GM18520 (cell line): ENCODE measurements around the gene LZTS2.
"Not testable (repeated sequence)": the region's sequence is repeated elsewhere in the genome, so short reads cannot be mapped to it uniquely, and the experiment has no call there.

ENCODE experiments used
- ATAC-seq: cut with Tn5 transposase; IDR thresholded peaks from one replicate; pipeline ENCODE4 v1.9.1; 2021; ENCODE audit not compliant: unreplicated experiment

LZTS2 gene

DNA sequence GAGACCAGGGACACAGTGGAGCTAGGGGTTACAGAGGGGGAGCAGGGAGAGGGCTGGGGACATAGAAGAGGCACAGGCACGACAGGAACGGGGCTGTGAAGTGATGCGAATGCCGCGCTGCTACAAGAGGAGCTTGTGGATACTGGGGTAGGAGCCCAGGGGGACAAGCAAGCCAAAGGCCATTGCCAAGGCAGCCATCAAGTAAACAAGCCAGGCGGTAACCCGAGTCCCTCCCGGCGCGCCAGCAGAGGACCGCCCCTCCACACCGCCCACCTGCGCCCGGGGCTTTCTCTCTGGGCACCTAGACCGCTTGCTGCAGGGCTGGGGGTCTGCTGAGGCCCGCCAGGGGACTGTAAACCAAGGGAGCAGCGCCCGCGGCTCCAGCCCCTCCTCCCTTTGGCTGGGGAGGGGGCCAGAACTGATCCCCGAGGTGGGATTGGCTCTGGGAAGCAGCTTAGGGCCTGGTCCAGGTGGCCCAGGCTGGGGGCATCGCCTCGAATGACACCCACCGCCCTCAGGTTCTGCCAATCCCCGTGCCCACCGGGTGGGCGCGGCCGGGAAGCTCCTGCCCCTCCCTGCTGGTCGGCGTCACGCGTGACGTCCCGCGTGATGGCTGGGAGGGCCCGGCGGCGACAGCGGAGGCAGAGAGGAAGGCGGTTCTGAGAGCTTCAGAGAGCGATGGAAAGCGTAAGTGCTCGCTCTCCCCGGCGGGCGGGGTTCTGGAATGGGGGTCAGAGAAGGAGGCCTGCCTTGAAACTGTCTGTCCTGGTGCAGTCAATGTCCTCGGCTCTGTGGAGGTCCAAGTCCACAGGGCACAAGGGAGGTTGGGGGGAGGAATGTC, 32.4 kb downstream of the LZTS2 start:
- no peak for ATAC-seq

DNA sequence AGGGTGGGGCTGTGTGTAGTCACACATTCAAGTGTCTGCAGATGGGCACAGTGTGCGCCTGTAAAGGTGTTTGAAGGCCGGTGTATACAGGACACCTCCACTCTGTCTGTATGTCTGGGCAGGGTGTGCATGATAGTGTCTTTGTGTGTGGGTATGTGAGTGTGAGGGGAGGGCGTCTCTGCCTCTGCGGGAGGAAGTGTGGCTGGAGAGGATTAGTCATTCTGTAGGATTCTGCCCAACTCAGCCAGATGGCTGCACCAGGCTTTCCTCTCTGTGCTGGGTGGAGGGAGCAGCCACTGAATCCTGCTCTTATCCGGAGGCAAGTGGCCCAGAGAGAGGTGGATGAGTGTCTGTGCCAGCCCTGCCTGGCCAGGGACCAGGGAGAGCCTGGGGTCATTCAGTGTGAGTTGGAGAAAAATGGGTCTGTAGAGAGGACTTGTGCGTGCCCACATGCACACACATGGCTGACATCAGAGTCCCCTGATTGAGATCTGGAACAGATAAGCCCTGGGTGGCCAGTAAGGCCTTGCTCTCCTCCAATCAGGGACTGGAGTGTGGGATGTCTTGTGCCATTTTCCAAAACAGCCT, 33.1 kb downstream of the LZTS2 start:
- ATAC-seq: no peak

DNA sequence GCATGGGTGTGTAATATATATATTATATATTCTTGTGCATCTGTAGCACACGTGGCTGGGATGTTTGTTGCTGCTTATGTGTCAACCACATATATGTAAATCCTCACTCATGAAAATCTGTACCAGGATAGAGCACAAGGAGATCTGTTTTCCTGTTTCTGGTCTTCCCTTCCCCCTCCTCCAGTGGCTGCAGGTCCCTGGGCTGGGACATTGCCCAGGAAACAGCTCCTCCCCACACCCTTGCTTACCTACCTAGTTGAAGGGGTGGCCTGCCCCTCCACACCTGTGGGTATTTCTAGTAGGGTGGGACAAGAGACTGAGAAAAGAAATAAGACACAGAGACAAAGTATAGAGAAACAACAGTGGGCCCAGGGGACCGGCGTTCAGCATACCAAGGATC, 33.7 kb downstream of the LZTS2 start:
- ATAC-seq: no peak

DNA sequence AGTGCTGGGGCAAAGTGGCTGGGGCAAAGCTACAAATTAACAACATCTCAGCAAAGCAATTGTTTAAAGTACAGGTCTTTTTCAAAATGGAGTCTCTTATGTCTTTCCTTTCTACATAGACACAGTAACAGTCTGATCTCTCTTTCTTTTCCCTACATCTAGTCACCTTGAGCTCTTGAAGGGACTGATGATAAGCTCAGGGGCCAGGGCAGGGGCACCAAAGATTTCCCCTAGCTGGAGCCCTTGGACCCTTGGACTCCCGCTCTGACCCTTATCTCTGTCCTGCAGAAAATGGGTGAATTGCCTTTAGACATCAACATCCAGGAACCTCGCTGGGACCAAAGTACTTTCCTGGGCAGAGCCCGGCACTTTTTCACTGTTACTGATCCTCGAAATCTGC, 34.8 kb downstream of the LZTS2 start:
- not testable (repeated sequence) for ATAC-seq

DNA sequence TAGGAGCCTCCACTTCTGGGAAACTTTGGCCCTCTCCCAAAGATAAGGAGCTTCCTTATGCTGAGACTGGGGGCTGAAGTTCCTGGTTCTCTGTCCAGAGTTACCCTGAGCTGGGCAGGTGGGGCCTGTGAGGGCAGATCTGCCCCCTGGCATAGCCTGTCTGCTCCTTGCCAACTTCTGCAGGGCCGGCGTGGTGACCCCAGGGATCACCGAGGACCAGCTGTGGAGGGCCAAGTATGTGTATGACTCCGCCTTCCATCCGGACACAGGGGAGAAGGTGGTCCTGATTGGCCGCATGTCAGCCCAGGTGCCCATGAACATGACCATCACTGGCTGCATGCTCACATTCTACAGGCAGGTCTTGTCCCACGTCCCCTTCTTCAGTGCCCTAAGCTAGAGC, 35.7 kb downstream of the LZTS2 start:
- ATAC-seq: no peak

DNA sequence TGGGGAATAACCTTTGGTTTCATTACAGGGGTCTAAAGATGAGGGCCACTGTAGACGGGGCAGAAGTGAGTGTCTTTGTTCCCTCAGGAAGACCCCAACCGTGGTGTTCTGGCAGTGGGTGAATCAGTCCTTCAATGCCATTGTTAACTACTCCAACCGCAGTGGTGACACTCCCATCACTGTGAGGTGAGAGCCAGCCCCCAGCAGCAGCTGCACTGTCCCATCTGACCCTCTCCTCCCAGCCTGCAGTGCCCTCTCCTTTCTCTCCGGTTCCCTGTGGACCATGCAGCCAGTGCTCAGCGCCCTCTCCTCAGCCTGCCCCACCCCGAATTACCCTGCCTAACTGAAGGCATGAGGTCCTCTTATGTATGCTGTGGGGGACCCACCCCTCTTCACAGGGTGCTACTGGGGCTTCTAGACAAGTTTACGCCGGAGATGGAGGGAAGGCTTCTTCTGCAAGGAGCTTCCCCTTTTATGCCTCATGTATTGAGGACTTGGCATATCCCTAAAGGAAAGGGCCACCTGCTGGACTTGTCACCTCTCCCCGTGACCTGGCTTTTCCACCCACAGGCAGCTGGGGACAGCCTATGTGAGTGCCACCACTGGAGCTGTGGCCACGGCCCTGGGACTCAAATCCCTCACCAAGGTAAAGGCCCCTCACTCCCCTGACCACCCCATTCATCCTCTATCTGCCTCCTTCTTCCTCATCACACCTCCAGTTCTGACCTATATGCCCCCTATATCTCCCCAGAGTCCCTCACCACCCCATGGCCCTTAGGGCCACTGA, 36.5 kb downstream of the LZTS2 start:
- no peak for ATAC-seq

DNA sequence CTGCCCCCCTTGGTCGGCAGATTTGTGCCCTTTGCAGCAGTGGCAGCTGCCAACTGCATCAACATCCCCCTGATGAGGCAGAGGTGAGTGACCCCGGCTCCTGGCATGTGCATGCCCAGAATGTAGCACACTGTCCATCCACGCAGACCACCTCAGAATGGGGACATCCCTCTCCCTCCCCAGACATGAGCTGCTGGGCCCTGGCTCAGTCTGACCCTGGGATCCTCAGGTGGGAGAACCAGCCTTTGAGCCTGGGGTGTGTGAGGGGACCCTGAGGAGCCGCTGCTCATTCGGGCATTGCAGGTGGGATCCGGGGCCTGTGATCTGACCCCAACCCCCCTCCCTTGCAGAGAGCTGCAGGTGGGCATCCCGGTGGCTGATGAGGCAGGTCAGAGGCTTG, 37.1 kb downstream of the LZTS2 start:
- ATAC-seq: no peak

DNA sequence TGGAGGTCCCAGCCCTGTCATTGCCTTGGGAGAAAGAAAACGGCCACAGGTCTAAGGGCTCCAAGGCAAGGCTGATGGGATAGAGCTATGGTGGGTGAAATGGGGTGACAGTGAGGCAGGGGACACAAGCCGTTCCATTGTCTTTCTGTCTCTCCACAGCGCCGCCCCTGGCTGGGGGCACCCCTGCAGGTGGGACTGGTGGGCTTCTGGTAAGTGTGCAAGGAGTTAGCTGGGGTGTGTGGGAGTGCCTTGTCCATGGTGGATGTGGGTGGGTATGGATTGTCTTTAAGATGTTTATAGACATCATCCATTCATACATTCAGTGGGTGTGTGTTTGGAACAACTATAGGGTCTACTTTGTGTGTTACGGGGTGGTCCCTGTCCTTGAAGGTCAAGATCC, 38.9 kb downstream of the LZTS2 start:
- ATAC-seq: no peak

DNA sequence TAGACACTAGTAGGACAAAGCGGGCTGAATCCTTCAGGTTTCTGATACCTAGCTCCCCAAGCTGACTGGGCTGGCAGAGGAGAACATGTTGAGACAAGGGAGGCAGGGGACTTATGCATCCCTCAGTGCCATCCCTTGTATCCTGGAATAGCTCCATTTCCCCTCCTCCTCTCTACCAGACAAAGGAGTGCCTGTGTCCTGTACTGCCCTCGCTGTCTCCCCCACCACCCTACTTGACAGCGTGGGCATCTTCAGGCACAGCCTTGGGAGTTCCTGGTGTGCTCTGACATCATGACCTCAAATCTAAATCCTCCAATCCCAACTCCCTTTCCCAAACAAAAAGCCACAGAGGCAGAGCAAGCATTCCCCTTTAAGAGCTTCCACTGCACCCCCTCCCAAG, 40.5 kb downstream of the LZTS2 start:
- ATAC-seq: no peak

DNA sequence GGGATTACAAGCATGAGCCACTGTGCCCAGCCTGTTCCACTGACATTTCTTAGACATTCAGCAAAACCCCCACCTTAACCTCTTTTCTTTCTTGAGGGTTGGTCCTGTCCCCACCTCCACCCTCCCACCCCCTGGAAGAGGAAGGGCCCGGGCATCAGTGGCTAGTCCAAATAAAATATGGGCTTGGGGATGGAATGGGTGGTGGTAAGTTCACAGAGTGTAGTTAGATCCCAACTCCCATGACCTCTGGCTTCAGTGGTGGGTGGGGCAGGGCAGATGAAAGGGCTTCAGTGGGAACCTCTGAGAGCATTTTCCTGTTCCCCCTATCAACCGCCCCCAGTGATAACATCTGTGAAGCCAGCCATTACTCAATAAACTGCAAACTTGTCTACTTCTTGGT, 41.2 kb downstream of the LZTS2 start:
- ATAC-seq: no peak

DNA sequence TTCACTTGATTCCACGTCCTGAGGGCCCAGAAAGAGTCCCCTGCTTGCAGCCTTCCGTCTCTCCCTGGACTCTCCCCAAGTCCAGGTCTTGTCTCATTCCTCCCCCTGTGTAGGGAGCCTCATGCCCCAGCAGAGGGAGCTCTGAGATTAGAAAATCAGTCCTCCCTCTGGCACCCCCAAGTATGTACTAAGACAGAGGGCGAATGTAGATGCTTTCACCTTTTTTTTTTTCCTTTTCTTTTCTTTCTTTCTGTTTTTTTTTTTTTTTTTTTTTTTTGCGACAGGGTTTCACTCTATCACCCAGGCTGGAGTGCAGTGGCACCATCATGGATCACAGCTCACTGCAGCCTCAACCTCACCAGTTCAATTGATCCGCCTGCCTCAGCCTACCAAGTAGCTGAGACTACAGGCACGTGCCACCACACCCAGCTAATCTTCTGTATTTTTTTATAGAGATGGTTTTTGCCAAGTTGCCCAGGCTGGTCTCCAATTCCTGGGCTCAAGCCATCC, 41.7 kb downstream of the LZTS2 start:
- peak; percentile 74 for ATAC-seq

DNA sequence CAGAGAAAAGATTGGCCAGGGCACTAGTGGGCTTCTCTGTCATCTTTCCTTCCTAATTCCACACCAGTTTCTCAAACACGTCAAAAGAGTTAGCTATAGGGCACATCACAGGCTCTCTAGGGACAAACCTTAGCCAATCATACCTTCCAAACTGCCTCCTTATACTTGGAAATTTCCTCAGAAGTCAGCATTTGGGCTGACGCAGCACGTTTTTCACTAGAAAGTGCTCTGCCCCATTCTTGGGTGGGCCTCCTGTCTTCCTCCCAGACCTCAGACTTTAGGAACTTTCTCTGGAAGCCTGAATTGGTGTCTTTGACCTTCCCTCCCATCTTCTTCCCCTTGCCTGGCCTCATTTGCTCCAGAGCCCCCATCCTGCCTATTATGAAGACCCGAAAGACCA, 42.5 kb downstream of the LZTS2 start:
- no peak for ATAC-seq

DNA sequence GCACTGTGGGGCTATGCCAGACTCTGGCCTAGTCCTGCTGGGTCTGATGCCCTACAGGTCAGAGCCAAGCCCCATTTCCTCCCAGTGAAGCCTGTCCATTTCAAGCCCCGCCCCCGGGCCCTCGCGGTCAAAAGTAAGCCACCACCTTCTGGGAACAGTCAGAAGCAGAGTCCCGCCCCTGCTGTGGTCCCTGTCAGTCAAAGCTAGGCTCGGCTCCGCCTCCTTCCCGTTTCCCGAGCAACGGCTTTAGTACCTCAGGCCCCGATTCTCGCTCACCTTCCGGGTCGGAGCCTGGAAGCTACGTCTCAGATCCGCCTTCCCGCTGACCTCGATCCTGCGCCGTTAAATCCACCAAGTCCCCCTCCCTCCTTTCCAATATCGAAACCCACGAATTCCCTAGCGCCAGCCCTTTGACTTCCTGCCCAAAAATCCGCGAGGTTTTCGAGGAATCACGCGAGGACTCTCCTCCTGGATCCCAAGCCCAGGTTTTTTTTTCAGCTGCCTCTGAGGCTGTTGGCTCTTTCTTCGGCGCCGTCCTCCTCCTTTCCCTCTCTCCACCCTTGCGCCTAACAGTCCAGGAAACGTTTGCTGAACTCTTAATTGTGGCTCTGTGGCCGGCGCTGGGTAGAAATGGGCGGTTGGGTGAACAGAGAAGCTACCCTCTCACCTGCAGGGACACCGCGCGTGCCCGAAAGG, 43.2 kb downstream of the LZTS2 start:
- peak; percentile 82 for ATAC-seq

DNA sequence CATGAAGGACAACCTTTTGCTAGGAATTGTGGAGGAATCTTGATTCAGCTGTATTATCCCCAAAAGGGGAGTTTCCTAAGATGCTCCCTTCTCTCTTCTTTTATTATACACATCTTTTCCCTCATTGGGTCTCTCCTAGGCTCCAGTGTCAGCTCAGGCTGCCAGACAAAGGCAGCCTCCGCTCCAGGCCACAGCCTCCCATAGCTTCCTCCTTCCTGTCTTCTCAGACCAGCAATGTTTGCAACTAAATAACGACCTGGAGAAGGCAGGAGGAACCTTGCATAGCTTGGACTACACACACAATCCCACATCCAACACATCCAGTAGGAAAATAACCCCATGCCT, 43.7 kb downstream of the LZTS2 start:
- ATAC-seq: no peak

DNA sequence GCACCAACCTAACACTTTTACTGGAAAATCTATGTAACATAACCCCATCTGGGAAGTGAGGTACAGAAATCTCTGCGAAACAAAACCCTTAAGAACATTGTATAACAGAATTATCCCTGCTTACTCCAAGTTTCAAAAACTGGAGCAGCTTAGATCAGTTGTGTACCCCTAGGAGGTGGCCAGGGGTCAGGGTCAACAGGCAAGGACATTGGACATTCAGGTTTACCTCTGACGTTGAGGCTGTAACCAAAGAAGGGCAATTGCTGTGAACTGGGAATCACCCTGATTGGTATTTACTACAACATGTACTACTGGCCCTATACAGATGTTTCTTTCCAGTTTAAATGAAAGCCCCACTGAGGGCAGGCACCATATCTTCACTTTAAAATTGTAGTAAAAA, 44.5 kb downstream of the LZTS2 start:
- ATAC-seq: no peak

DNA sequence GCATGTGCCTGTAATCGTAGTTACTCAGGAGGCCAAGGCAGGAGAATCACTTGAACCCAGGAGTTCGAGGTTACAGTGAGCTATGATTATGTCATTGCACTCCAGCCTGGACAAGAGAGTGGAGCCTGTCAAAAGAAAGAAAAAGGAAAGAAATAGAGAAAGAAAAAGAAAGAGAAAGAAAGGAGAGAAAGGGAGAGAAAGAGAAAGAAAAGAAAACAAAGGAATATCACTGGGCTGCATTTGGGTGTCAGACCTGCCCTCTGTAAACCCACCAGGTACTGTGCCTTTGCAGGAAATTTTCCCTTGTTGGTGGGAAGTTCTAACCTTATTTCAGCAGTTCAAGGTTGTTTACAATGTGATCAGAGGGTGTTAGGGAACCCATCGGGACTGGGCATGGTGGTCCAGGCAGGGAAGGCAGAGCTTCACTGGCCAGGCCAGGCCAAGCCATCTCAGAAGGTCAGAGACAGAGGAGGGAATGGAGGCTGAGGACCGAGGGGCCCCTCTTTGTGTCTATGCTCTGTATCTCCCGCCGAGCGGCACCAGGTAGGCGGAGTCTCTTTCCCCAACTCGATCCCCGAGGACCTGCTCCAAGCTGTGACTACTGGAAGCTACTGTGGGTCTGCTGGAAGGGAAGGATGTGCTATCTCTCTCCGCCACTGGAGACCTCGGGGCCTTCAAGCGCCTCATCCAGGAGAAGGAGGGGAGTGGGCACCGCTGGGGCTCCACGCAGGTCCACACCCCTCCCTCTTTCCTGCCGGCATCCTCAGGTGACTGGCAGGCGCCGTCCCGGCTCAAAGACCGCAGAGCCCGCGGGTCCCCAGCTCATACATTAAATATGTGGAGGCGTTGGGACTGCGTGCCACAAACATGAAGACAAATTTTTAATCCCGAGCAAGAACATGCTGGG, 47.0 kb downstream of the LZTS2 start:
- no peak for ATAC-seq

DNA sequence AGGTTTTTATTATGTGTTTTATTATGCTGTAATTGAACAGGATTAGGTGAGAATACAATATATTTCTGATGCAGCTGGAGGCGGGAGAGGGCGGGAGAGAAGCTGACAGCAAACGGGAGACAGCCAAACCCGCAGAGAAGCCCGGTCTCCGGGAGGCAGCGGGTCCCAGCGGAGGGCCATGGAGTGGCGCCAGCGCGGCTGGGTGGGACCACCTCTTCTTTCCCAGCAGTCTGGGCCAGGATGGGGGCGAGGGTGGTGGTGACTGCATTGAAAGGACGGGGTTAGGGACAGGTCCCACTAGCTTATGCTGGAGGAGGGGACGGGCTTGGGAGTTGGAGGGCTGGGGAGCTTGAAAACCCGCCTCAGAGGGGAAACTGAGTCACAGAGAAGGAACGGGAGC, 47.7 kb downstream of the LZTS2 start:
- ATAC-seq: no peak

DNA sequence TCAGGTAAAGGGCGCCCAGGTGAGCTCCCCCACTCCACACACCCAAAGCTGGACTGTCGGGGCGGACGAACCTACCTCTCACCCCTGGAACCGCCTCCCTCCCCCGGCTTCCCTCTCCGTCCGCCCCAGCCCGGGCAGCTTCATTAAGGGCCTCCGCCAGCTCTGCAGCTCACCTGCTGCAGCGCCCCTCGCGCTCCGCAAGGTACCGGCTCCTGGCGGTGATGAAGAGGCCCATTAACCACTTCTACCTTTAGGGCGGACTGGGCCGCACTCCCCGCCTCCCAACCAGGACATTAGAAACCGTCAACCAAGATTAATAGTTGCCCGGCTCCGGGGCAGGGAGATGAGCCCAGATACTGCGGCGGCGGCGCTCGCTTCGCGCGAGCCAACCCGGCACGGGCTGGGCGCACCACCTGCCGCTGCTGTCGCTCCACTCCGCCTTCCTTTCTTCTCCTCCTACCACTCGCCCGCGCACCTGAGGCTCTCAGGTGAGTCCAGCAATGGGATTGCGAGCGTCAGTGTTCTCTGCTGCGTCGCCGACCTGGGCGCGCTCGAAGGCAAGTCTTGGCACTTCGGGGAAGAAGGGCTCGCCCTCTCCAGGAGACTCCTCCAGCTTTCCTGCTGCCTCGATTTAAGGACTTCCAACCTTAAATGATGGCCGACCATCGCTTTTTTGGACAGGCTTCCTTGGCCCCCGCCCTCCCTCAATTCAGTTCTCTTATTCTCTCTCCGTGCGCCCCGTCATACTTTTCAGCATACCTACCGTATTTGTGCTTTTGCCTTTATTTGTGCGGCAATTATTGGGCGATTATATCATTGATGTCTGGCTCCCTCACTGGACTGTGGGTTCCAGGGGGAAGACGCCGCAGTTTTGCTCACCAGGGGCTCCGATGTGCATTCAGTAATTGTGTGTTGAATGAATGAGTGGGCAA, 48.6 kb downstream of the LZTS2 start:
- ATAC-seq: no peak
